Bronchial epithelial cell (primary cell): Measurements from ENCODE around the gene SMCO3. TPM values are rescaled to one million over a fixed set of nuclear protein-coding genes. Genes with fewer than 3 reads are reported as not detected.

ENCODE experiments used
- DNase-seq: peaks from one replicate; pipeline ENCODE4 v3.0.0-alpha.2; 2010; ENCODE audit warnings: low read depth
- FAIRE-seq: peaks from 2 replicates; lab custom pipeline; 2011; peaks lifted over from hg19 to GRCh38; lab: Jason Lieb, UNC
- H3K27me3 ChIP-seq: 2 replicates; pipeline ENCODE4 v1.5.1; 2011; ENCODE audit warnings: low read length; ENCODE audit not compliant: control insufficient read depth, insufficient read depth
- H3K36me3 ChIP-seq: 2 replicates; pipeline ENCODE4 v1.5.1; 2011; ENCODE audit warnings: low read length; ENCODE audit not compliant: control insufficient read depth, insufficient read depth
- H3K4me3 ChIP-seq: 2 replicates; pipeline ENCODE4 v1.5.1; 2011; ENCODE audit warnings: mild to moderate bottlenecking, low read depth, low read length, control low read depth
- CTCF ChIP-seq: IDR thresholded peaks from 2 replicates; pipeline ENCODE4 v1.5.1; 2011; ENCODE audit warnings: mild to moderate bottlenecking, moderate library complexity, low read length, control low read depth, inconsistent platforms; ENCODE audit not compliant: insufficient read depth, severe bottlenecking
- total RNA-seq: library from RNA; depleted of rRNA; stranded (reverse); fragments of >200 nt; gene quantifications from 2 replicates; pipeline ENCODE4 v1.2.1, GENCODE V29; 2014

The SMCO3 gene
- total RNA-seq = not detected in 2 replicates

- Histone ChIP-seq H3K27me3 (no peaks in the 10 kb centered on the region), H3K36me3 (no peaks in the 10 kb centered on the region), H3K4me3 (no peak within 1 kb of the TSS)
- DNase-seq (no peak), FAIRE-seq (no peak)
- no peak for TF ChIP-seq CTCF
Observed at GRCh38 chr12:14814014-14814413, at the start of gene SMCO3. Gene SMCO3, minus strand, starts transcription at chr12:14814182. Its CDS starts 7,502 bp downstream, at chr12:14806680.

- Histone ChIP-seq H3K36me3 (no peaks in the 10 kb centered on the region), H3K4me3 (no peak overlapping the region), H3K27me3 (no peaks in the 10 kb centered on the region)
- no peak for TF ChIP-seq CTCF
- DNase-seq = no peak
- no peak for FAIRE-seq
Observed at GRCh38 chr12:14860490-14860889, 46.5 kb upstream of the SMCO3 start.

GRCh38 chr12:14858513-14858912, 44.5 kb upstream of the SMCO3 start:
- Histone ChIP-seq H3K27me3 (no peaks in the 10 kb centered on the region), H3K4me3 (no peak overlapping the region), H3K36me3 (no peaks in the 10 kb centered on the region)
- FAIRE-seq (no peak), DNase-seq (no peak)
- no peak for TF ChIP-seq CTCF

- no peak for TF ChIP-seq CTCF
- Histone ChIP-seq H3K36me3 (no peaks in the 10 kb centered on the region), H3K4me3 (no peak overlapping the region), H3K27me3 (no peaks in the 10 kb centered on the region)
- no peak for DNase-seq
- no peak for FAIRE-seq
Observed at GRCh38 chr12:14854586-14855183, 40.7 kb upstream of the SMCO3 start.

- Histone ChIP-seq H3K27me3 (no peaks in the 10 kb centered on the region), H3K36me3 (no peaks in the 10 kb centered on the region), H3K4me3 (no peak overlapping the region)
- TF ChIP-seq CTCF = no peak
- no peak for DNase-seq
- FAIRE-seq = no peak
Observed at GRCh38 chr12:14853961-14854360, 40.0 kb upstream of the SMCO3 start.

GRCh38 chr12:14852880-14853279, 38.9 kb upstream of the SMCO3 start:
- no peak overlapping the region for H3K4me3 ChIP-seq
- DNase-seq (no peak), FAIRE-seq (no peak)
- H3K36me3 ChIP-seq = no peaks in the 10 kb centered on the region
- no peaks in the 10 kb centered on the region for H3K27me3 ChIP-seq
- no peak for TF ChIP-seq CTCF
